ENCODE measurements around the gene SNRNP70.

GRCh38 chr19:49141352-49141751 is 56.1 kb downstream of the SNRNP70 start:
- no peak for TF ChIP-seq CTCF (IDR thresholded peaks at IDR 0.05)
- no peak for TF ChIP-seq POLR2A (IDR thresholded peaks at IDR 0.05)
